ENCODE data around the gene ABCD2. TPM values are rescaled to one million over a fixed set of nuclear protein-coding genes. Genes with fewer than 3 reads are reported as not detected.

ABCD2 gene
- not detected in 2 replicates for total RNA-seq

GRCh38 chr12:39619660-39620433, at the start of gene ABCD2:
TSS of gene ABCD2 (minus strand) at chr12:39619803. CDS start at chr12:39619615, 188 bp downstream.

Other genes with a start within 250 kb of the ABCD2 start
- 3.2 and 26.4 TPM in 2 replicates for gene KIF21A, start 176.7 kb downstream of the ABCD2 start, total RNA-seq

Data from bladder microvascular endothelial cell (primary cell).